SJCRH30 (cell line): ENCODE data around the gene SLC16A11. TPM values are rescaled to one million over a fixed set of nuclear protein-coding genes. Genes with fewer than 3 reads are reported as not detected.
"Not testable (repeated sequence)": the region's sequence is repeated elsewhere in the genome, so short reads cannot be mapped to it uniquely, and the experiment has no call there.

ENCODE experiments used
- DNase-seq, 2 experiments: peaks; one replicate each; pipeline ENCODE4 v3.0.0-alpha.2; 2015 to 2020
- H3K27ac ChIP-seq: fragments of 250-450 bp; sonication (Bioruptor Pico); 2 replicates; pipeline ENCODE4 v1.5.1; 2020; ENCODE audit warnings: mild to moderate bottlenecking, moderate library complexity
- H3K27me3 ChIP-seq: fragments of 250-450 bp; sonication (Bioruptor Pico); 2 replicates; pipeline ENCODE4 v1.5.1; 2020; ENCODE audit warnings: mild to moderate bottlenecking, moderate library complexity
- H3K36me3 ChIP-seq: fragments of 250-450 bp; sonication (Bioruptor Pico); 2 replicates; pipeline ENCODE4 v1.5.1; 2020; ENCODE audit warnings: mild to moderate bottlenecking, moderate library complexity
- H3K4me1 ChIP-seq: fragments of 250-450 bp; sonication (Bioruptor Pico); 2 replicates; pipeline ENCODE4 v1.5.1; 2020; ENCODE audit warnings: mild to moderate bottlenecking, moderate library complexity
- H3K4me3 ChIP-seq: fragments of 250-450 bp; sonication (Bioruptor Pico); 2 replicates; pipeline ENCODE4 v1.5.1; 2020; ENCODE audit warnings: mild to moderate bottlenecking, moderate library complexity
- H3K9me3 ChIP-seq: fragments of 250-450 bp; sonication (Bioruptor Pico); replicated peaks from 2 replicates; pipeline ENCODE4 v1.5.1; 2020; ENCODE audit warnings: mild to moderate bottlenecking, moderate library complexity
- total RNA-seq: library from RNA; depleted of rRNA; stranded (reverse); fragments of >200 nt; shearing (Covaris generic); gene quantifications from 2 replicates; pipeline ENCODE4 v1.2.3, GENCODE V29; 2014

Gene SLC16A11
- total RNA-seq, 1 experiment from 2014 or later: not detected

GRCh38 chr17:7068268-7068667, 24.4 kb upstream of the SLC16A11 start:
- no peaks in the 10 kb centered on the region for H3K27me3 ChIP-seq
- no peak overlapping the region for H3K27ac ChIP-seq
- H3K36me3 ChIP-seq: no peaks in the 10 kb centered on the region
- no peaks in the 10 kb centered on the region for H3K4me1 ChIP-seq
- no peak overlapping the region for H3K4me3 ChIP-seq
- no peaks in the 10 kb centered on the region for H3K9me3 ChIP-seq
- no peak for DNase-seq

GRCh38 chr17:7067198-7067597, 23.3 kb upstream of the SLC16A11 start:
- H3K36me3 ChIP-seq: no peaks in the 10 kb centered on the region
- no peaks in the 10 kb centered on the region for H3K27me3 ChIP-seq
- no peak for DNase-seq
- H3K27ac ChIP-seq: no peak overlapping the region
- no peaks in the 10 kb centered on the region for H3K9me3 ChIP-seq
- H3K4me3 ChIP-seq: no peak overlapping the region
- no peaks in the 10 kb centered on the region for H3K4me1 ChIP-seq

DNA sequence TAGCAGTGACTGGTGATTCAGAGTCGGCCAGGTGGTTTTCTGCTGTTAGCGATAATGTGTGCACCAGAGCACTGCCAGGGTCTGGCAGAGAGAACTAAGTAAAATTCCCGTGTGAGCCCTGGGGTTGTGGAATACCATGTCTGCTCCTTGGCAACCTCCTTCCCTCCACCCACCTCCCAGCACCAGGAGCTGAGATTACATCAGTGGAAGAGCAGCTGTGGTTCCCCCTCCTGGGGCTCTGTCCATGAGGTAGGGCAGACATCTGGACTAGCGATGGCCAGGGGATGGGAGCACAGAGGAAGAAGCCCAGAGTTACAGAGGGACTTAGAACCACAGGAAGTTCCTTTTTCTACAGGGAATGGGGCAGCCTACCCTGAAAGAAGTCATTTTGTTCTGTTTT, 20.4 kb upstream of the SLC16A11 start:
- Histone ChIP-seq H3K27me3 (no peaks in the 10 kb centered on the region), H3K27ac (no peak overlapping the region), H3K4me1 (no peaks in the 10 kb centered on the region), H3K4me3 (no peak overlapping the region), H3K9me3 (no peaks in the 10 kb centered on the region), H3K36me3 (no peaks in the 10 kb centered on the region)
- no peak for DNase-seq

DNA sequence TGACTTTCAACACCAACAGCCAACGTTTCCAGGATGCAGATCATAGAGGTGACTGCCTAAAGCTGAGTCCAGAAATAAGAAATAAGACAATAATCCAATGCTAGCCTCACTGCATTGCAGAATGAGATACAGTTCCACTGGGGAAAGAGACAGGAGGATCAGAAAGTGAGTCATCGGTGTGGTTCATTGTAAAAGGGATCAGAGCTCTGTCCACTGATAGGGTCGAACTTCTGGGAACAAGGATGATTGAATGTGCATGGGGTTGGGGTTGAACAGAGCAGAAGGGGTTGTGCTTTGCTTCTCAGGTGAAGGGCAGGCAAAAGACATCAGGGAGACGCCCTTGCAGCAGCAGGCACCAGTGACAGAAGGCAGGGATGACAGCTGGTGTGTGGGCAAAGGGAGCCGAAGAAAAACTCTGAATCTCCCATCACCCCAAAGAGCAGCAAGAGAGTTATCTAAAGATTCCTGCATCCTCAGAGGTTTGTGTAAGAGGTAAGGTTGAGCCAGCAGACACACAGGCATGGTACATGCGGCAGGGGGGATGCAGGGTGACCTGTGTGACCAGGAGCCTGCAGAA, 19.7 kb upstream of the SLC16A11 start:
- no peaks in the 10 kb centered on the region for H3K36me3 ChIP-seq
- no peaks in the 10 kb centered on the region for H3K4me1 ChIP-seq
- H3K4me3 ChIP-seq: no peak overlapping the region
- no peak overlapping the region for H3K27ac ChIP-seq
- no peak for DNase-seq
- H3K9me3 ChIP-seq: no peaks in the 10 kb centered on the region
- H3K27me3 ChIP-seq: no peaks in the 10 kb centered on the region

DNA sequence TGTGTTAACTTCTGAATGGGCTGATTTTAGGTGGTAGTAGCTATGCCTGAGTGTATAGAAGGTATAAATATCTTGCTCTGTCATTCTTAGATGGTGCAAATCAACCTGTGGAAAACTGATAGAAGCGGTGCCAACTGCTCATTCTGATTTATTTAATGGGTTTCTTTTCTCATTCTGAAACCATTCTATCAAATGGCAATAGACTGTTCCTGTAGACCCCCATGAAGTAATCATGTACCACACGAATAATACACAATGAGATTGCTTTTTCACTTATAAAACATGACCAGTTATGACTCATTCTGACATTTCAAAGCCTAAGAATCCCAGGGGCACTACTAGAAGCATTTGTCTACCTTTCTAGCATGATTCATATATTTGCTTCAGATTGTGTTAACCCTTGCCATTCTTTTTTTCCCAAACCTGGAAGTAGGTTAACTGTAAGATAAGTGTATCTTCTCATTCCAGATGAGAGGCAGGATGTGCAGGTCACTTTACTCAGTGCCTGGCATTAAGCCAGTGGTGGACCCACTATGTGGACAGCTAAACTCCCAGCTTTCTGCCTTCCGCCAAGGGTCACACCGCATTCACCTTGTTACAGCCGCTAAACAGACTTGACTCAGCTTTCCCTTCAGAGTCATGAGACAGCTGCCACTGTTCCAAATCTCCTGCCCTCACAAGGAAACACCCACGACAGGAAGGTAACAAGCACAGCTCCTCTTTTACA, 16.4 kb upstream of the SLC16A11 start:
- no peaks in the 10 kb centered on the region for H3K36me3 ChIP-seq
- DNase-seq: no peak
- H3K27ac ChIP-seq: no peak overlapping the region

DNA sequence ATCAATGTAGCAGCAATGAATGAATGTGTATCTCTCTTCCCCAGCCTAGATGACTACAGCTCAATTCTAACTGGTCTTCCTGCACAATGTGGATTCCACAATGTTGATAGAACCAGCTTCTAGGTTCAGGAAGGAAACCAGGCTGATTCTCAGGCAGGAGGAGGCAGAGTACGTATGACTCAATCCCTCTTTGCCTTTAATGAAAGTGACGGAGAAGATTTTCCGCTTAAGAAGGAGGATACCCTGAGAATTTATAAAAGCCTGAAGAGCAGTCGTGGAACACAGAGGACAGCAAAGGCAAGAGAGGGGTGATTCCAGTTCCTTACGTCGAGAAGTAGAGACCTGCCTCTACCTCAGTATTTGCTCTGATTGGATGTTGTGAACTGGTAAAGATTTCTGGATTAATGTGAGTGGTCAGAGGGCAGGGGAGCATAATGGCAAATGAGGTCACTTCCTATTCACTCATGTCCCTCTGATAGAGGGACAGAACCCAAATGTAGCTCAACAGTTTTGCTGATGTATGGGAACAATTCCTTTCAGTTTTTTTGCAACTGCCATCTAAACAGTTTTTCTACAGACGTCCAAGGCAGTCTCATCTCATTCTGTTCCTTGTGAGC, 15.0 kb upstream of the SLC16A11 start:
- H3K27me3 ChIP-seq: no peaks in the 10 kb centered on the region
- no peaks in the 10 kb centered on the region for H3K4me1 ChIP-seq
- no peaks in the 10 kb centered on the region for H3K36me3 ChIP-seq
- H3K4me3 ChIP-seq: no peak overlapping the region
- no peak overlapping the region for H3K27ac ChIP-seq
- no peaks in the 10 kb centered on the region for H3K9me3 ChIP-seq
- no peak for DNase-seq

More for the DNA sequence above, 16.4 kb upstream of the SLC16A11 start:
- Histone ChIP-seq H3K9me3 (no peaks in the 10 kb centered on the region), H3K4me3 (no peak overlapping the region), H3K27me3 (no peaks in the 10 kb centered on the region), H3K4me1 (no peaks in the 10 kb centered on the region)

GRCh38 chr17:7056386-7056785, 12.5 kb upstream of the SLC16A11 start:
- Histone ChIP-seq H3K27ac (no peak overlapping the region), H3K4me3 (no peak overlapping the region), H3K27me3 (no peaks in the 10 kb centered on the region), H3K36me3 (no peaks in the 10 kb centered on the region), H3K9me3 (no peaks in the 10 kb centered on the region), H3K4me1 (no peaks in the 10 kb centered on the region)
- no peak for DNase-seq

DNA sequence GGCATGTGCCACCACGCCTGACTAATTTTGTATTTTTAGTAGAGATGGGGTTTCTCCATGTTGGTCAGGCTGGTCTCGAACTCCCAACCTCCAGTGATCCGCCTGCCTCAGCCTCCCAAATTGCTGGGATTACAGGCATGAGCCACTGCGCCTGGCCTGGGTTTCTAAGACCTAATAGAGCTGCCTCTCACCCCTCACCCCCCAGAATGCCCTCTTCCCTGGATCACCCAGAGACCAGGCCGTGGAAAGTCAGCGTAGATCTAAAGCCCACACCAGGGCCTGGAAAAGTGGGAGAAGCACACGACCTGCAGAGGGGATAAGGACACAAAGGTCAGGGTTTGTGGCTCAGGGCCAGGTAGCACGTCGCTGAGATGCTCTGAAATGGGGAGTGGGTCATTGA, 6.7 kb upstream of the SLC16A11 start:
- not testable (repeated sequence) for H3K4me3 ChIP-seq, H3K36me3 ChIP-seq, H3K9me3 ChIP-seq, DNase-seq, H3K27ac ChIP-seq, H3K27me3 ChIP-seq, H3K4me1 ChIP-seq

DNA sequence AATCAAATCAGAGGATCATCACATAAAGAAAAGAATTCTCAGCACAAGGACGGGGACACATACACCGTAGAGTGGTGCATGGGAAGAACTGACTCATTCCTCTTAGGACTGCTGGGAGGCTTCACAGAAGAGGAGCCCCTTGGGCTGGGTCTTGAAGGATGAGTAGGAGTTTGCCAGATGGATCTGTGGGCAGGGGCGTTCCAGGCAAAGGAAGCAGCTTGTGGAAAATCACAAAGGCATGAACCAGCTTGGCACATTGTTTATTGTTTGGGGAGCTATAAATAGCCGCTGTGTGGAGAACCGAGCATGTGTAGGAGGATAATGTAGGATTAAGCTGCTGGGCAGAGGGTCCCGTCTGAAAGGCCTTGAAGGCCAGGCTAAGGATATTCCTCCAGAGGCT, 5.1 kb upstream of the SLC16A11 start:
- Histone ChIP-seq H3K4me1 (no peaks in the 10 kb centered on the region), H3K27ac (no peak overlapping the region), H3K36me3 (no peaks in the 10 kb centered on the region), H3K4me3 (no peak overlapping the region), H3K27me3 (no peaks in the 10 kb centered on the region), H3K9me3 (no peaks in the 10 kb centered on the region)
- DNase-seq: no peak

DNA sequence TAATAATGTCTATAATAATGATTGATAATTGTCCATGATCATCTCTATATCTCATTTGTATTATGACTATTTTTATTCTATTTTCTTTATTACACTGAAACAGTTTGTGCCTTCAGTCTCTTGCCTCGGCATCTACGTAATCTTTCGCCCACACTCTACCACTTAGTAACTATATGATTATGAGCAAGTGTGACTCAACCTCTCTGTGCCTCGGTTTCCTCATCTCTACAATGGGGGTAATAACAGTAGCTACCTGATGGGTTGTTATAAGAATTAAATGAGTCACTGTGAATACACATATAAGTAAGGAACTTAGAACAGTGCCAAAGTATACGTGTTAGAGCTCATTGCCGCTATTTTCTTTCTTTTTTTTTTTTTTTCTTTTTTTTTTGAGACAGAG, 3.7 kb upstream of the SLC16A11 start:
- DNase-seq: no peak
- Histone ChIP-seq H3K36me3 (no peaks in the 10 kb centered on the region), H3K27ac (no peak overlapping the region), H3K9me3 (no peaks in the 10 kb centered on the region), H3K4me3 (no peak overlapping the region), H3K27me3 (no peaks in the 10 kb centered on the region), H3K4me1 (no peaks in the 10 kb centered on the region)

GRCh38 chr17:7046725-7047397, 3.0 kb upstream of the SLC16A11 start:
- not testable (repeated sequence) for H3K36me3 ChIP-seq, H3K9me3 ChIP-seq, H3K27ac ChIP-seq, H3K4me3 ChIP-seq, H3K27me3 ChIP-seq, DNase-seq, H3K4me1 ChIP-seq

GRCh38 chr17:7046127-7046724, 2.3 kb upstream of the SLC16A11 start:
- Histone ChIP-seq H3K9me3 (no peaks in the 10 kb centered on the region), H3K4me3 (no peak overlapping the region), H3K36me3 (no peaks in the 10 kb centered on the region), H3K27ac (no peak overlapping the region), H3K4me1 (no peaks in the 10 kb centered on the region), H3K27me3 (no peaks in the 10 kb centered on the region)
- DNase-seq: no peak

GRCh38 chr17:7045492-7046126, 1.7 kb upstream of the SLC16A11 start:
- Histone ChIP-seq H3K27ac (no peak overlapping the region), H3K4me3 (no peak overlapping the region), H3K36me3 (no peaks in the 10 kb centered on the region), H3K9me3 (no peaks in the 10 kb centered on the region), H3K27me3 (no peaks in the 10 kb centered on the region), H3K4me1 (no peaks in the 10 kb centered on the region)
- DNase-seq: peak in 1 of 2 experiments; percentile 48

GRCh38 chr17:7043182-7043496, 753 bp downstream of the SLC16A11 start:
- no peak for DNase-seq
- no peak overlapping the region for H3K27ac ChIP-seq
- H3K27me3 ChIP-seq: no peaks in the 10 kb centered on the region
- H3K4me1 ChIP-seq: no peaks in the 10 kb centered on the region
- H3K36me3 ChIP-seq: no peaks in the 10 kb centered on the region
- H3K4me3 ChIP-seq: peak overlapping the region; percentile 38
- no peaks in the 10 kb centered on the region for H3K9me3 ChIP-seq
